Left lung (tissue), 10 donors: Measurements from ENCODE around the gene DNAH8. TPM values are rescaled to one million over a fixed set of nuclear protein-coding genes. Genes with fewer than 3 reads are reported as not detected.

Experiments used
- ATAC-seq: fragments of 200-7000 bp; cut with Tn5 transposase; one replicate; pipeline ENCODE4 v1.9.1; 2020; ENCODE audit warnings: moderate library complexity
- DNase-seq, 4 donors: peaks; one replicate each; pipeline ENCODE4 v3.0.0-alpha.2; 2013 to 2020
- H3K27ac ChIP-seq, 2 donors: fragments of 200-600 bp; sonication (generic) in 1 of 2; one replicate each; pipeline versions ENCODE4 v1.5.0 to v1.8.0; 2020 to 2021
- H3K27me3 ChIP-seq, 2 donors: fragments of 200-600 bp; sonication (generic) in 1 of 2; one replicate each; pipeline versions ENCODE4 v1.5.0 to v1.8.0; 2020 to 2021
- H3K36me3 ChIP-seq, 2 donors: fragments of 200-600 bp; sonication (generic) in 1 of 2; one replicate each; pipeline versions ENCODE4 v1.5.0 to v1.8.0; 2020 to 2021
- H3K4me1 ChIP-seq, 2 donors: fragments of 200-600 bp; one replicate each; pipeline ENCODE4 v1.8.0; 2021
- H3K4me3 ChIP-seq, 2 donors: fragments of 200-600 bp; sonication (generic) in 1 of 2; one replicate each; pipeline versions ENCODE4 v1.5.0 to v1.8.0; 2020 to 2021; ENCODE audit warnings: mild to moderate bottlenecking in 1 of 2
- H3K9me3 ChIP-seq, 2 donors: fragments of 200-600 bp; sonication (generic) in 1 of 2; one replicate each; pipeline versions ENCODE4 v1.5.0 to v1.8.0; 2020 to 2021
- intact Hi-C, 2 donors: fragments of 100-400 bp; cut with DNase I; formaldehyde crosslinking; loops; one replicate each; pipeline versions ENCODE4 v1.11.2 to v1.14.2; 2022
- polyA plus RNA-seq, 6 donors: library from polyadenylated mRNA; unstranded; fragments of 120-200 nt; gene quantifications; one replicate each; pipeline ENCODE4 v1.2.1, GENCODE V29; 2013; ENCODE audit not compliant: insufficient read length in 6 of 6
- total RNA-seq, 2 donors: library from RNA; stranded (reverse); fragmentation: NEBNext Ultra II Directional; extraction: Animal tissue kit (Norgen Biotek cat#: 25700); gene quantifications; one replicate each; pipeline ENCODE4 v1.2.1, GENCODE V29; 2021
- TF ChIP-seq, protein P1 (sequence below), 2 donors: fragments of 200-600 bp; sonication (generic) in 1 of 2; IDR thresholded peaks; one replicate each; pipeline versions ENCODE4 v1.5.0 to v1.8.0; 2021; ENCODE audit warnings: antibody characterized with exemption in 2 of 2
- donor health status: DM: no; HTN: yes; CAD: no.
- donor health status: DM: no; HTN: no; CAD: no.

Gene DNAH8
- total and polyA plus RNA-seq, 8 donors: 0.03 to 0.34 (median 0.08) TPM

DNA sequence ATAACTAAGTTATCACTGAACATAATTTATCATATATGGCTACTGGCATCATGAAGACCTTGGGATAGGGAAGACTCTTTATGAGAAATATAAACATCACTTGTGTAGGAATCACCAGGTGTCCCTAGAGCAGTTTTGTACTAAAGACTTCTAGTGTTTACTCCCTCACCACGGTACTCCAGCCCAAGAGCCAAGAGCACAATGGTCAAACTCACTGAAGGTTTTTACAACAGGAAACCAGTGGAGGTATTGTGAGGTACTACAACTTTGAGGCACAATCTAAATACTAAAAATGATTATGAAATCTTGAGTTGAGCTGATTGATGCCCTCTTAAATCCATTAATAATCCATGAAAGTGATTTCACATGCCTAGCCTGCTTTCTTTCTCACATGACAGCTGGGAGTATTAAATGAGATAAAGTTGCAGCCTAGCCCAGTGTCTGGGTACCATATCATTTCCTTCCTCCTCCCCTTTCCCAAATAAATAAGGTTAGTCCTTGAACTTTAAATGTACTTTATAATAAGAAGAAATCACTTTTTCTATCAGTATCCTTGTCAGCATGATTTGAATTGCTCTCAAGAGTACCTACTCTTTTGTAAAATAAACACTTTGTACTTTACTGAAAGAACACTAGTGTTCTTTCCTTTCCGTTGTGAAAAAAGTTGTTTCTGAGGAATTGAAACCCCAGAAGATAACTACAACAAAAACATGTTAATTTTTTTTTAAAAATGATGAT, 38.7 kb upstream of the DNAH8 start:
- TF ChIP-seq, protein P1, sequence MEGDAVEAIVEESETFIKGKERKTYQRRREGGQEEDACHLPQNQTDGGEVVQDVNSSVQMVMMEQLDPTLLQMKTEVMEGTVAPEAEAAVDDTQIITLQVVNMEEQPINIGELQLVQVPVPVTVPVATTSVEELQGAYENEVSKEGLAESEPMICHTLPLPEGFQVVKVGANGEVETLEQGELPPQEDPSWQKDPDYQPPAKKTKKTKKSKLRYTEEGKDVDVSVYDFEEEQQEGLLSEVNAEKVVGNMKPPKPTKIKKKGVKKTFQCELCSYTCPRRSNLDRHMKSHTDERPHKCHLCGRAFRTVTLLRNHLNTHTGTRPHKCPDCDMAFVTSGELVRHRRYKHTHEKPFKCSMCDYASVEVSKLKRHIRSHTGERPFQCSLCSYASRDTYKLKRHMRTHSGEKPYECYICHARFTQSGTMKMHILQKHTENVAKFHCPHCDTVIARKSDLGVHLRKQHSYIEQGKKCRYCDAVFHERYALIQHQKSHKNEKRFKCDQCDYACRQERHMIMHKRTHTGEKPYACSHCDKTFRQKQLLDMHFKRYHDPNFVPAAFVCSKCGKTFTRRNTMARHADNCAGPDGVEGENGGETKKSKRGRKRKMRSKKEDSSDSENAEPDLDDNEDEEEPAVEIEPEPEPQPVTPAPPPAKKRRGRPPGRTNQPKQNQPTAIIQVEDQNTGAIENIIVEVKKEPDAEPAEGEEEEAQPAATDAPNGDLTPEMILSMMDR (IDR thresholded peaks at IDR 0.05): no peak
- Histone ChIP-seq H3K27ac (peak overlapping the region; percentile 0 to 22), H3K4me1 (peaks cover 0 to 11% of the 10 kb centered on the region in 2 donors), H3K27me3 (no peaks in the 10 kb centered on the region), H3K9me3 (no peaks in the 10 kb centered on the region), H3K36me3 (peaks cover 0 to 39% of the 10 kb centered on the region in 2 donors), H3K4me3 (no peak overlapping the region)
- peak; percentile 81 for ATAC-seq
- intact Hi-C loops: no loop called here
- no peak for DNase-seq

DNA sequence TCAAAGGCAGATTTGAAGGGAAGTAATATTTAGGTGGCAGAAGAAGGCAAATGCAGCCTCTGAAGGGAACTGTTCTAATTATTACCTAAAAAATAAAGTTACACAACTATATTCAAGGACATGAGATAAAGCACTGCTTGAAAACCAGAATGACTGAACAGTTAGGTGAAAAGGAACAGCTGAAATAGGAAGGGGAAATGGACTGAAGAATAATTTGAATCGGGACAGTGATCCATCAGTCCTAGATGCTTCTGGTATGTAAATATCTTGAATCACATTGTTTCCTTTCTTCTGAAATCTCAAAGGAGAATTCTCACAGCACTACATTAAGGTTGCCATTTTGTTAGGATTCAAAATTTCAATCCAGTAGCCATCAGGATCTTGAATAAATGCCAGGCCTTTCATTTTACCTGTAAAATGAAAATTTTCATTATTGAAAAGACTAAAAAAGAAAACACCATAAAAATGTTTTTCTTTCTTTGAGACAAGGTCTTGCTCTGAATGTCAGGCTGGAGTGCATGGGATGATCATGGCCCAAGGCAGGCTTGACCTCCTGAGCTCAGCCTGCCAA, 38.1 kb upstream of the DNAH8 start:
- no peak overlapping the region for H3K4me3 ChIP-seq
- no peaks in the 10 kb centered on the region for H3K9me3 ChIP-seq
- intact Hi-C loops: no loop called here
- H3K27ac ChIP-seq: peak overlapping the region; percentile 0 to 22
- H3K36me3 ChIP-seq: peaks cover 0 to 46% of the 10 kb centered on the region in 2 donors
- H3K27me3 ChIP-seq: no peaks in the 10 kb centered on the region
- DNase-seq: no peak
- TF ChIP-seq, protein P1 (IDR thresholded peaks at IDR 0.05): no peak
- H3K4me1 ChIP-seq: peaks cover 0 to 11% of the 10 kb centered on the region in 2 donors
- ATAC-seq: peak; percentile 38

DNA sequence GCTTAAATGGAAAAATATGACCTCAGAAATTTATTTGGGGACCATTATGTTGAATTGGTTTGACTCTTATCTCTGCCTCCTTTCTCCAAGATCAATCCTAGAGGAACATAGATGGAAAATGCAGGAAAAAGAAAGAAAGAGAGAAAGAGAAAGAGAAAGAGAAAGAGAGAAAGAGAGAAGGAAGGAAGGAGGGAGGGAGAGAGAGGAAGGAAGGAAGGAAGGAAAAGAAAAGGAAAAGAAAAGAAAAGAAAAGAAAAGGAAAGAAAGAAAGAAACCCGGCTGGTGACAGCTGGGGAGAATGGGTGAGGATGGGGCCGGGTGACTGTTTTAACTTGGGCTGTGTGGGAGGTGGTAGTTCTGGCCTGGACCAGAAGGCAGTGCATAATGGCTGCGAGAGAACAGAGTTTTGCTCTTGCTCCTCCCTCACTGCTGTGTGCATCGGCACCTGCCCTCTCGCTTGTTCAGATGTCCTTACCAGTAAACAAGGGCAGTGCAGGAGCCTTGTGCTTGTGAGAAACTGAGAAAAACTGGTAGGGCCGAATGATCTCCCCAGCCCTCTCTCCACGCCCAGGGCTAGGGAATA, 36.8 kb upstream of the DNAH8 start:
- H3K4me3 ChIP-seq: no peak overlapping the region
- H3K27me3 ChIP-seq: no peaks in the 10 kb centered on the region
- no peak overlapping the region for H3K27ac ChIP-seq
- TF ChIP-seq, protein P1 (IDR thresholded peaks at IDR 0.05): no peak
- H3K9me3 ChIP-seq: no peaks in the 10 kb centered on the region
- no peak for ATAC-seq
- peaks cover 0 to 56% of the 10 kb centered on the region in 2 donors for H3K36me3 ChIP-seq
- intact Hi-C loops: no loop called here
- H3K4me1 ChIP-seq: peaks cover 0 to 7% of the 10 kb centered on the region in 2 donors
- no peak for DNase-seq

DNA sequence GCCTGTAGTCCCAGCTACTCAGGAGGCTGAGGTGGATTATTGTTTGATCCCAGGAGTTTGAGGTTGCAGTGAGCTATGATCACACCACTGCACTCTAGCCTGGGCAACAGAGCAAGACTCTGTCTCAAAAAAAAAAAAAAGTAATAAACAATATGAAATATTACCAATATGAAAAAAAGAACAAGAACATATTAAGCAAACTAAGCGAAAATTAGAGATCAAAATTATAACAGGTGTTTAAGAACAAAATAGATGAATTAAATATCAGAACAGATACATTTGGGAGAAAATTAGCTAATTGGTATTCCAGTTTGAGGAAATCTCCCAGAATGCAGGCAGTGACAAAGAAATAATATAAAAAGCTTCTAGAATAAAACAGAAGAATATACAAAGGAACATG, 35.4 kb upstream of the DNAH8 start:
- intact Hi-C loops: no loop called here
- Histone ChIP-seq H3K4me3 (no peak overlapping the region), H3K4me1 (peaks cover 0 to 5% of the 10 kb centered on the region in 2 donors), H3K27me3 (no peaks in the 10 kb centered on the region), H3K9me3 (no peaks in the 10 kb centered on the region), H3K36me3 (peaks cover 0 to 66% of the 10 kb centered on the region in 2 donors), H3K27ac (no peak overlapping the region)
- no peak for ATAC-seq
- TF ChIP-seq, protein P1 (IDR thresholded peaks at IDR 0.05): no peak
- no peak for DNase-seq

DNA sequence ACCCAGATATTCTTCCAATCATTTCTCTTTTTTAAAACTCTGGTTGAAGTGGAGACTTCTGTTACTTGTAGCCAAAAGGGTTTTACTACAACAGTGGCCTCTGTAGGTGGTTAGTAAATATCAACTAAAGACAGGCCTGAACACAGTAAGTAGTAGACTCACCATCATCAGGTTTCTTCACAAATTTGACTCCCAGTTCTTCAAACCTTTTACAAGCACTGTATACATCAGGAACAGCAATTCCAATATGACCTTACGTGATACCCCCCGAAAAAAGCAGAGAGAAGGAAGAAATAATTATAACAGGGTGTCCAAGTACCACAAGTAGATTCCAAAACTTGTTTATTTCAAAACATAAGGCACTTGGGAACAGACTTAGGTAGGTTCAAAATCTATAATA, 33.3 kb upstream of the DNAH8 start:
- TF ChIP-seq, protein P1 (IDR thresholded peaks at IDR 0.05): no peak
- DNase-seq: no peak
- Histone ChIP-seq H3K4me3 (no peak overlapping the region), H3K9me3 (no peaks in the 10 kb centered on the region), H3K36me3 (peaks cover 0 to 58% of the 10 kb centered on the region in 2 donors), H3K27ac (no peak overlapping the region), H3K27me3 (no peaks in the 10 kb centered on the region), H3K4me1 (peaks cover 0 to 5% of the 10 kb centered on the region in 2 donors)
- no peak for ATAC-seq
- intact Hi-C loops: no loop called here
